ENCODE results near the gene EPHA5.

The EPHA5 gene

DNA sequence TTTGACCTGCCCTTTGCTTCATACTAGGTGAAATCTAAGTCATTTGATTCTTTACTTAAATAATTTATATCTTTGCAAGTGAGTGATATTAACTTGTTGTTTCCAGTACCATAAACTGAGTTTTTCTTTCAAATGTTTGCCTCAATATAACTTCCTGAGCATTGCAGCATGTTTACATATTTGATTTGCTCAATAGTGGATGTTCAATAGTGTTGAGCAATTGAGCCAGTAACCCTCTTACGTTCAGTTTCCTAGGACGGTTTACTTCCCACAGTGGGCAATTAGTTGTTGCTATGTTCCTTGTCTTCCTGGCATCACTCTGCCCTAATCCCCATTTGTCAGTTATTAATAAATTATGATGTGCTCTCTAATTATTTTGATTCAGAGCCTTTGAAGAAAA, 278.5 kb downstream of the EPHA5 start:
- no peak for DNase-seq (ENCODE audit: low read depth)

DNA sequence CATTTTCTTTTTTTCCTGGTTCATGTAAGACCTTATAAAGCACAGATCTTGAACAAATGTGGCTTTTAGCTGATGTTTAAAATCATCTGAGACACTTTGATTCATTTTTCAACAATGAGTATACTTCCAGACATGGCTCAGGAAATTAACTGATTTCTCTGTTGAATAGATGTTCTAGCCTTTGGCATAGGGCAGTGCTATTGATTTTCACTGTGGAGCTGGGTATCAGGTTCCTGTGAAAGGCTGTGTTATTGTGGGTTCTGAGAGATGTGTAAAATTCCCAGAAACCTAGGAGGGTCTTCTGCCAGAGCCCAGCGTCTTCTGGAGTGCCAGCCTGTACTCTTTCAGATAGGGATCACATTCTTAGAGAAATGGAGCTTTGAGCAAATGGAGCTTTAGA, 278.9 kb downstream of the EPHA5 start:
- no peak for DNase-seq (ENCODE audit: low read depth)
- TF ChIP-seq, protein P1, sequence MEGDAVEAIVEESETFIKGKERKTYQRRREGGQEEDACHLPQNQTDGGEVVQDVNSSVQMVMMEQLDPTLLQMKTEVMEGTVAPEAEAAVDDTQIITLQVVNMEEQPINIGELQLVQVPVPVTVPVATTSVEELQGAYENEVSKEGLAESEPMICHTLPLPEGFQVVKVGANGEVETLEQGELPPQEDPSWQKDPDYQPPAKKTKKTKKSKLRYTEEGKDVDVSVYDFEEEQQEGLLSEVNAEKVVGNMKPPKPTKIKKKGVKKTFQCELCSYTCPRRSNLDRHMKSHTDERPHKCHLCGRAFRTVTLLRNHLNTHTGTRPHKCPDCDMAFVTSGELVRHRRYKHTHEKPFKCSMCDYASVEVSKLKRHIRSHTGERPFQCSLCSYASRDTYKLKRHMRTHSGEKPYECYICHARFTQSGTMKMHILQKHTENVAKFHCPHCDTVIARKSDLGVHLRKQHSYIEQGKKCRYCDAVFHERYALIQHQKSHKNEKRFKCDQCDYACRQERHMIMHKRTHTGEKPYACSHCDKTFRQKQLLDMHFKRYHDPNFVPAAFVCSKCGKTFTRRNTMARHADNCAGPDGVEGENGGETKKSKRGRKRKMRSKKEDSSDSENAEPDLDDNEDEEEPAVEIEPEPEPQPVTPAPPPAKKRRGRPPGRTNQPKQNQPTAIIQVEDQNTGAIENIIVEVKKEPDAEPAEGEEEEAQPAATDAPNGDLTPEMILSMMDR (IDR thresholded peaks at IDR 0.05; ENCODE audit: low read depth, low read length, missing control alignments): no peak
- in situ Hi-C loops (cut with HindIII; ENCODE audit: low sequenced_read_pairs): no loop called here
- H3K4me3 ChIP-seq (ENCODE audit: low read depth, low read length): no peak overlapping the region

More for the DNA sequence above, 278.5 kb downstream of the EPHA5 start:
- in situ Hi-C loops (cut with HindIII; ENCODE audit: low sequenced_read_pairs): no loop called here
- H3K4me3 ChIP-seq (ENCODE audit: low read depth, low read length): no peak overlapping the region
- TF ChIP-seq, protein P1 (IDR thresholded peaks at IDR 0.05; ENCODE audit: low read depth, low read length, missing control alignments): no peak

DNA sequence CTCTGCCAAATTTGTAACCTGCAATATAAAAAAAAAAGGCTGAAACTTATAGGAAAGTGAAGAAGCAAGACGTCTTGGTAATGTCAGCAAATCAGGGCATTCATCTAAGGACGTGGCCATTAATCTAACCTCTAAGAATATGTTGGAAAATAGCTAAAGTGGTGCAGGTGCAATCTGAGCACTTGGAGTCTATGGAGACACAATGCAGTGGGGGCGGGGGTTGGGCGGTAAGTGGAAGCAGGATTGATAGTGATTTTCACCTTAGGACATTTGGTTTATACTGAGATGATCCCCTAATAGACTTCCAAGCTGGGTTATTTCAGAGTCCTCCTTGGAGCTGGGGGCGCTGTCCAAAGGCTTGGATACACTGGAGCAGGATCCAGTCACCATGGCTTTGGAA, 283.4 kb downstream of the EPHA5 start:
- no peak for DNase-seq (ENCODE audit: low read depth)
- in situ Hi-C loops (cut with HindIII; ENCODE audit: low sequenced_read_pairs): no loop called here
- H3K4me3 ChIP-seq (ENCODE audit: low read depth, low read length): no peak overlapping the region
- TF ChIP-seq, protein P1 (IDR thresholded peaks at IDR 0.05; ENCODE audit: low read depth, low read length, missing control alignments): no peak

DNA sequence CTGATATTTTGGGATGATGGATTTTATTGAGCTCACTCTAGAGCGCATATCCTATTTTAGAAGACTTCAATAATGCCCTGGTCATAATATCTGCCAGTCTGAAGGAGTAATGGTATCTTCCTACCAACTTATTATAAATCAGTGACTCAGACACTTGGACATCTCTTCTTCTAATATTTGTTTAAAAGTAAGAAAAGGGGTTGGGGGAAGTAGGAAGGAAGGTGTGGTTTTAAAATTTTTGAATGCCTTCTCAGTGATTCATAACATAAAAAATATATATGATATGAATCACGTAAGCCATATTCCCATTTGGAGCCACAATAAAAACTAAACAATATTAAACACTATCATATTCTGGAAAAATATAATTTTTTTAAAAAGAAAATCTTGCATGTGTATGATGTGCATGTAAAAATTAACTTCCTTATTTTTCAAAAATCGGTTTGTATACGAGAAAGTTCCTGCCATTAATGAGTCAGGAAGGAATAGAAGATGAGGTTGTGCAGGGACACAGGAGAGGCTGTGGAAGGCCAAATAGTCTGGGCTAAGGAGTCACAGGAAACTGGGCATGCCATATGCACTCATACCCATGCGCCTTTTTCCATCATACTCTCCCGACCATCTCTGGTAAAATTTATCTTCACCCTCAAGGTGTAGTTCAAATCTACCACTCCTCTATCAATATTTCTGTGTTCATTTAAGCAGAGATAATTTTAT, 286.5 kb downstream of the EPHA5 start:
- H3K4me3 ChIP-seq (ENCODE audit: low read depth, low read length): no peak overlapping the region
- in situ Hi-C loops (cut with HindIII; ENCODE audit: low sequenced_read_pairs): no loop called here
- TF ChIP-seq, protein P1 (IDR thresholded peaks at IDR 0.05; ENCODE audit: low read depth, low read length, missing control alignments): no peak
- DNase-seq (ENCODE audit: low read depth): no peak

GRCh38 chr4:65381648-65382047, 288.6 kb downstream of the EPHA5 start:
- TF ChIP-seq, protein P1 (IDR thresholded peaks at IDR 0.05; ENCODE audit: low read depth, low read length, missing control alignments): no peak
- DNase-seq (ENCODE audit: low read depth): no peak
- in situ Hi-C loops (cut with HindIII; ENCODE audit: low sequenced_read_pairs): no loop called here
- H3K4me3 ChIP-seq (ENCODE audit: low read depth, low read length): no peak overlapping the region

GRCh38 chr4:65370709-65371108, 299.6 kb downstream of the EPHA5 start:
- DNase-seq (ENCODE audit: low read depth): no peak
- no peak overlapping the region for H3K4me3 ChIP-seq (ENCODE audit: low read depth, low read length)
- TF ChIP-seq, protein P1 (IDR thresholded peaks at IDR 0.05; ENCODE audit: low read depth, low read length, missing control alignments): no peak
- in situ Hi-C loops (cut with HindIII; ENCODE audit: low sequenced_read_pairs): no loop called here
